Adrenal gland (tissue), 5 donors: ENCODE results near the gene CCL15.

Source experiments
- CTCF ChIP-seq, 6 experiments: fragments of 450-650 bp in 4 of 6; fragments of 200-600 bp in 2 of 6; sonication (generic) in 1 of 6; IDR thresholded peaks; 1 replicate in 5 of 6; 2 replicates in 1 of 6; pipeline versions ENCODE4 v1.5.1 to v1.8.0; 2016 to 2021; ENCODE audit warnings: antibody characterized with exemption in 6 of 6, mild to moderate bottlenecking in 2 of 6, moderate library complexity in 1 of 6
- POLR2A ChIP-seq, 2 donors: fragments of 450-650 bp; IDR thresholded peaks; one replicate each; pipeline ENCODE4 v1.6.1; 2017; ENCODE audit warnings: antibody characterized with exemption in 2 of 2, mild to moderate bottlenecking in 2 of 2, moderate library complexity in 1 of 2
- donor health status: DM: no; HTN: no; CAD: no.

DNA sequence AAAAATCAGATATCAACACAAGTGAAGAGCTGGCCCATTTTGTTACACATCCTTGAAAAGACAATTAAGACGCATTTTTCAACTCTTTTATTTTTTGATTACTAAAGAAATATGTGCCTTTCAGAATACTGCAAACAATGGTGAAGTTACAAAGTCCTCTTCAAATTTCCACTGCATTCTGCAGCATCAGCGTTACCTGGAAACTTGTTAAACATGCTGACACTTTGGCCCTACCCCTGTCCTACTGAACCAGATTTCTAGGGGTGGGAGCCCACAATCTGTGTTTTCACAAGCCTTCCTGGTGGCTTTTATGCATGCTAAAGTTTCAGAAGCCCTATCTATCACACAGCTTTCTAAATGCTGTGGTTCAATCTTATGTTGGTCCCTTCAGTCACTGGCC, 10.3 kb downstream of the CCL15 start:
- TF ChIP-seq POLR2A (IDR thresholded peaks at IDR 0.05), result no peak
- TF ChIP-seq CTCF (IDR thresholded peaks at IDR 0.05), result no peak
